Measurements from ENCODE around the gene RNF181. TPM values are rescaled to one million over a fixed set of nuclear protein-coding genes. Genes with fewer than 3 reads are reported as not detected.
"Not testable (repeated sequence)": the region's sequence is repeated elsewhere in the genome, so short reads cannot be mapped to it uniquely, and the experiment has no call there.

Gene RNF181
- total RNA-seq, 1 donor, result 145 TPM

DNA sequence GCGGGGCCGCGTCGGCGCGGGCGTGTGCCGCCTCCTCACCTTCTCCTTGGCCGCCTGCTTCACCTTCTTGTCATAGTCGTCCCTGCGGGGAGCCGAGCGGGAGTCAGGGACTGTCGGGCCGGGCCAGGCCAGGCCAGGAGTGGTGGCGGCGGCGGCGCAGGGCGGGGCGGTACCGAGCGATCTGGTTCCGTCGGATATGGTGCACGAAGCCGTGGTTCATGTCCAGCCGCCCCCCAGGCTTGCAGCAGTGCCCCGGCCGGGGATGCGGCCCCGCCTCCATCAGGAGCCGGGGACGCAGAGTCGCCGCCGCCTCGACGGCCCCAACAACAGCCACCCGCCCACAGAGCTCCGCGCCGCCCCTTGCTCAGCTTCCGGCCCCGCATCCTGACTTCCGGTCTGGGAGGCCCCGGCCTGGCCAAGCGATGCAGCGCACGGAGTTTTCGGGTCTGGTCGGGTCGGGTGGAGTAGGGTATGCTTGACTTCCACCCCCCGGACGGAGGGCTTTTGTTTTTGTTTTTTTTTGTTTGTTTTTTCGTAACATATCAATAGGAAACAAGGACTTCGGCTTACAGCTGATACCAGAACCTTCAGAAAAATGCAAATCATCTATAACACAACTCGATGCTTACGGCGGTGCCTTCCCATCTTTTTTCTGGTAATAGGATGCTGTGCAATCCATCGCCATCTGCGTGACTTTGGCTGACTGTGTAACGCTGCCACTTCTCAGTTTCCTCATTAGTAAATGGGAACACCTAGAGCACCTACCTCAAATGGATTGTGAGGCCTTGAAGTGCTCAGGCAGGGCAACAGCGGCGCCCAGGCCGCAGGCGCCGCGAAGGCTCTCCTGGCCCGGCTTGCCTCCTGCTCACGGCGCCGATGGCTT, 16.4 kb downstream of the RNF181 start, which contains the start of gene C2orf68:
Gene C2orf68 (minus strand): TSS at position 362 of the 883 bp plus-strand sequence. CDS start 82 bp downstream, at position 280.
- DNase-seq (ENCODE audit: low read depth in 2 of 3, low spot score in 2 of 3), result peak in 2 of 3 donors; percentile 91 to 94

- DNase-seq (ENCODE audit: low read depth in 2 of 3, low spot score in 2 of 3), result no peak
Observed at GRCh38 chr2:85613717-85614515, 18.4 kb downstream of the RNF181 start.

GRCh38 chr2:85614757-85615156, 19.2 kb downstream of the RNF181 start:
- DNase-seq (ENCODE audit: low read depth in 2 of 3, low spot score in 2 of 3), result not testable (repeated sequence)

DNA sequence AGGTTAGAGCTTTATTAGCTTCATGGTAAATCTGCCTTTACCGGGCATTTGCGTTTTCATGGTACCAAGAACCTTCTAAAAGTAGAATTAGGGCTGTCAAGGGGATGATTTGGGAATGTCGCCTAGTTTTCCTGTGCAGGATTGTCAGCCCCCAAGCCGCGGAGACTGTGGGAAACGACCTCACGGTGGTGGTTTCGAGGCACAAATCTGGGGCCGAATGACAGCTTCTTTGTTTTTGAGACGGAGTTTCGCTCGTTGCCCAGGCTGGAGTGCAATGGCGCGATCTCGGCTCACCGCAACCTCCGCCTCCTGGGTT, 19.8 kb downstream of the RNF181 start:
- no peak for DNase-seq (ENCODE audit: low read depth in 2 of 3, low spot score in 2 of 3)

DNA sequence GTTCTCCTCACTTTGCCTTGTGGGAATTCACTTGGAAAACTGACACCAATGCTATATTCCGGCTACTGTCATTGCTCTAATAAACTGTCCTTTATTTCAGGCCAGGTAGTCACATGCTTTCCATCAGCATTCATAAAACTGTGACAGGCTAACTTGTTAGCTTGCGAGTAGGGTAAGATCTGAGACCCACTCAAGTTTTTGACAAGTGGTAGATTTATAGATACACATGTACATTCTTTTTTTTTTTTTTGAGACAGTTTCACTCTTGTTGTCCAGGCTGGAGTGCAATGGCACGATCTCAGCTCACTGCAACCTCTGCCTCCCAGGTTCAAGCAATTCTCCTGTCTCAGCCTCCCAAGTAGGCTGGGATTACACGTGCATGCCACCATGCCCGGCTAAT, 22.2 kb downstream of the RNF181 start:
- not testable (repeated sequence) for DNase-seq (ENCODE audit: low read depth in 2 of 3, low spot score in 2 of 3)

DNA sequence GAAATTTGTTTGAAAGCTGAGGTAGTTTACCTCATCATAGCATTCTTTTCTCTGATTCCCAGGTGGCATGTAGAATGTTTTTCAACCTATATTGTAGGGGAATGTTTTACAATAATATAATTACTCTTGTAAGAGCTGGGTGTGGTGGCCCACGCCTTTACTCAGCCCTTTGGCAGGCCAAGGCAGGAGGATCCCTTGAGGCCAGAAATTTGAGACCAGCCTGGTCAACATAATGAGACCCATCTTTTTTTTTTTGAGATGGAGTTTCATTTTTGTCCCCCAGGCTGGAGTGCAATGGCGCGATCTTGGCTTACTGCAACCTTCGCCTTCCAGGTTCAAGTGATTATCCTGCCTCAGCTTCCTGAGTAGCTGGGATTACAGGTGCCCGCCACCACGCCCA, 24.1 kb downstream of the RNF181 start:
- no peak for DNase-seq (ENCODE audit: low read depth in 2 of 3, low spot score in 2 of 3)

DNA sequence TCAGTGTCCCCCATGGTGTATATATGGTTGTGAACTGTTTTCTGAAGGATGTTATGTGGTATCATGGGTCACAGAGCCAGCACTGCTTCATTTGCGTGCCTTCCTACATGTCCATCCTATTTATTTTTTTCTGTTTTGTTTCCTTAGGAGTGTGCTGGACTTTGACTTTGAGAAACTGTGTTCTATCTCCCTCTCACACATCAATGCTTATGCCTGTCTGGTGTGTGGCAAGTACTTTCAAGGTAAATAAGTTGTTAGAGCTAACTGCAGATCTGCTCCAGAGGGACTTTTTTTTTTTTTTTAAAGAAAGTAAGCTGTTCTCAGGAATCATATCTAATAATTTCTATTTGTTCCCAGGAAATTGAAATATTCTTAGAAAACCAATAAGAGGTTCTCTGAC, 25.8 kb downstream of the RNF181 start:
- no peak for DNase-seq (ENCODE audit: low read depth in 2 of 3, low spot score in 2 of 3)

DNA sequence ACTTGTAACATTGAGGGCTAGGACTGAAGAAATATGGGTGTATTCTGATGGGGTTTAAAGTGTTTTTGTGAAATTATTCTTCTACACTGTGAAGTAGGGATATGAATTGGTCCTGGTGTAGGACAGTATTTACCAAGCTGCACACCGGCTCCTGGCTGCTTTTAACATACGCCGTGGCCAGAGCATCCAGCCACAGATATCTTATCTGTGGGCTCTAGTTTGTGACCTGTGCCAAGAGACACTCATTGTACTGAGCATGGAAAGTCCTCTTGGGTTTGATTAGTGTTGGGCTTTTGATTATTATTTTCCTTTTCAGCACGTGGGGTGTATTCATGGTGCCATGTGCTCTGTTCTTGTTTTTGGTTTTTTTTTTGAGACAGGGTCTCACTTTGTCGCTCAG, 28.4 kb downstream of the RNF181 start:
- DNase-seq (ENCODE audit: low read depth in 2 of 3, low spot score in 2 of 3), result no peak

DNA sequence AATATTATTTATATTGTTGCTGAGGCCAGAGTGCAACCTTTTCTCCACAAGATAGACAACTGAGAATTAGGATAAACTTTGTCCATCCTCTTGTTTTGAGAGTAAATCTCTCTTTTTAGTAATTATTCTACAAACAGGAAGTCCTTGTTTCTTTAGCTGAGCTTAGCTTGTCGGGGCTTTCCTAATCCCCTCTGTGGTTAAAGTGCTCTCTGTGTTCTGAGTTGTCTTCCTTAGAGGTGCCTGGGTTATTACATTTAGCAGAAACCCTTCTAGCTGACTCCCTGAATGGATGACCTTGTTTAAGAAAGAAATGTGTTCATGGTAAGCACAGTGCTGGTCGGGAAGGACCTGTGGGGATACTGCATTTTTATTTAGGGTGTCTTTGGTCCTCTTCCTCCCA, 33.1 kb downstream of the RNF181 start:
- no peak for DNase-seq (ENCODE audit: low read depth in 2 of 3, low spot score in 2 of 3)

DNA sequence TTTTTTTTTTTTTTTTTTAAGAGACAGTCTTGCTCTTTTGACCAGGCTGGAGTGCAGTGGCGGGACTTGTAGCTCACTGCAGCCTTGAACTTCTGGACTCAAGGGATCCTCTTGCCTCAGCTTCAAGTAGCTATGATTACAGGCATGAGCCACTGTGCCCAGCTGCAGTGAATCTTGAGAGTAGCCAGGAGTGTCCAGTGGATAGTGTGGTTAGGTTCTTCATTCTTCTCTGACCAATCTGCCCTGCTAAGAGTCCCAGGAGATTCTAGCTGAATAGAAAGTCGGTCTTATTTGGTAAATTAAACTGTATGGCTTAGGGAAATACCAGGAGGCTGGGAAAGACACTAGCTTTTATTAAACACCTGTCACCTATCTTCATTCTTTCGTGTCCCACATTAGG, 35.8 kb downstream of the RNF181 start:
- no peak for DNase-seq (ENCODE audit: low read depth in 2 of 3, low spot score in 2 of 3)

- no peak for DNase-seq (ENCODE audit: low read depth in 2 of 3, low spot score in 2 of 3)
Observed at GRCh38 chr2:85635011-85635410, 39.5 kb downstream of the RNF181 start.

DNA sequence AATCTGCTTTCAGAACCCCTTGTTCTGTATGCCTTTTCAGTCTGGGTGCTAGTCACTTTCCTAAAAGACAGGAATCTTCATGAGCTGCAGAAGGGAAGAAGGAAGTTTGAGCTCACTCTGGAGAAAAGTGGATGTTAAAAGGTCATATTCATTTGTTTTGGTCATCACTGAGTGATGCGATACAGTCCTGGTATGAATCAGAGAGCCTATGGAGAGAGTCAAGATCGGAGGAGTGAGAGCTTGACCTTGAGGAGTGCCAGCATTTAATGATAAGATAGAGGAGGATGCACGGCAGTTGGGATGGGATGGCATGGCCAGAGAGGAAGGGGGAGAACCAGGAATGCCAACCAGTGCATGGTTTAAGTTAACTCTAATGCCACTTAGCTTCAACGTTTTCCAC, 40.1 kb downstream of the RNF181 start:
- no peak for DNase-seq (ENCODE audit: low read depth in 2 of 3, low spot score in 2 of 3)

GRCh38 chr2:85642725-85643124, 47.2 kb downstream of the RNF181 start:
- no peak for DNase-seq (ENCODE audit: low read depth in 2 of 3, low spot score in 2 of 3)

- no peak for DNase-seq (ENCODE audit: low read depth in 2 of 3, low spot score in 2 of 3)
Observed at GRCh38 chr2:85644909-85645308, 49.4 kb downstream of the RNF181 start.

DNA sequence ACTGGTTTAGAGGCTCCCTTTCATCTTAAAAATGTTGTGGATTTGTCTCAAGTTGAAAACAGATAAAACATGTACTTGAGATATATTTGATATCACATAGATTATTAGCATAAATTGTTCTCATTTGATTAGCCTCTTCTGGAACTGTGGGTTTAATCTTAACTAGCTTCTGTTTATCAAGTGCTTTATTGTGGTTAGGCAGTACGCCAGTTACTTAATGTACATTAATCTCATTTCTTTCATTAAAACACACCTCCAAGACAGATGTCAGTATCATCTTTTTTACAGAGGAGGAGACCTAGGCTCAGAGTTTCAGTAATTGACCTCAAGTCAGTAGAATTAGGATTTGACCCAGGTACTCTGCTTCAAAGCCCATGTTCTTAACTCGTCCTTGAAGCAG, 50.6 kb downstream of the RNF181 start:
- DNase-seq (ENCODE audit: low read depth in 2 of 3, low spot score in 2 of 3), result no peak

Small RNA genes within 50 kb of the gene (small RNA-seq; reads per million reads assigned to genes)
- gene RN7SL126P, result not detected

Other genes with a start within 250 kb of the RNF181 start
- 26.4 TPM for gene RETSAT, start 241.2 kb upstream of the RNF181 start, total RNA-seq
- gene ELMOD3, start 241.0 kb upstream of the RNF181 start, total RNA-seq, result 10.5 TPM
- 122 TPM for gene CAPG, start 185.4 kb upstream of the RNF181 start, total RNA-seq
- not detected for gene SH2D6, start 177.0 kb upstream of the RNF181 start, total RNA-seq
- gene MAT2A, start 56.6 kb upstream of the RNF181 start, total RNA-seq, result 140 TPM
- gene GGCX, start 34.3 kb upstream of the RNF181 start, total RNA-seq, result 20.7 TPM
- gene VAMP8, start 18.2 kb upstream of the RNF181 start, total RNA-seq, result 96.1 TPM
- 38.0 TPM for gene VAMP5, start 11.3 kb upstream of the RNF181 start, total RNA-seq
- gene TMEM150A, start 7.0 kb downstream of the RNF181 start, total RNA-seq, result 21.5 TPM
- gene C2orf68, start 16.3 kb downstream of the RNF181 start, total RNA-seq, result 34.2 TPM
- gene USP39, start 20.4 kb downstream of the RNF181 start, total RNA-seq, result 59.8 TPM
- not detected for gene SFTPB, start 72.5 kb downstream of the RNF181 start, total RNA-seq
- gene GNLY, start 98.6 kb downstream of the RNF181 start, total RNA-seq, result 0.27 TPM
- under 0.01 TPM for gene ATOH8, start 158.2 kb downstream of the RNF181 start, total RNA-seq

Data from hematopoietic multipotent progenitor cell (in vitro differentiated cells).